Activated T-cell treated with anti-CD3 and anti-CD28 coated beads, Interleukin-2, amount 50 U/mL, for 1 hour (primary cell): ENCODE results near the gene FBLN5.

Experiments
- DNase-seq: peaks from one replicate; pipeline ENCODE4 v3.0.0-alpha.2; 2020

The FBLN5 gene

GRCh38 chr14:91947475-91948184, at the start of gene FBLN5:
Gene FBLN5, minus strand, starts transcription at chr14:91947694. Its CDS starts 465 bp downstream, at chr14:91947229.
- DNase-seq, result peak; percentile 41

- DNase-seq, result no peak
These were observed 49.5 kb upstream of the FBLN5 start for GRCh38 chr14:91996948-91997371.

- DNase-seq, result no peak
These were observed 39.7 kb upstream of the FBLN5 start for GRCh38 chr14:91987192-91987591.

- no peak for DNase-seq
These were observed 38.2 kb upstream of the FBLN5 start for GRCh38 chr14:91985521-91986255.

GRCh38 chr14:91985008-91985407, 37.5 kb upstream of the FBLN5 start:
- no peak for DNase-seq

- no peak for DNase-seq
These were observed 36.1 kb upstream of the FBLN5 start for GRCh38 chr14:91983588-91983987.

- no peak for DNase-seq
These were observed 32.7 kb upstream of the FBLN5 start for GRCh38 chr14:91980157-91980556.

- no peak for DNase-seq
These were observed 30.4 kb upstream of the FBLN5 start for GRCh38 chr14:91977884-91978283.

- no peak for DNase-seq
These were observed 28.3 kb upstream of the FBLN5 start for GRCh38 chr14:91975763-91976162.

GRCh38 chr14:91971188-91971778, 23.8 kb upstream of the FBLN5 start:
- DNase-seq, result no peak

GRCh38 chr14:91968280-91968679, 20.8 kb upstream of the FBLN5 start:
- DNase-seq, result no peak

- no peak for DNase-seq
These were observed 17.2 kb upstream of the FBLN5 start for GRCh38 chr14:91964724-91965123.

GRCh38 chr14:91964011-91964410, 16.5 kb upstream of the FBLN5 start:
- no peak for DNase-seq

- DNase-seq, result no peak
These were observed 16.0 kb upstream of the FBLN5 start for GRCh38 chr14:91963465-91963864.

GRCh38 chr14:91961297-91962220, 14.1 kb upstream of the FBLN5 start:
- no peak for DNase-seq

- no peak for DNase-seq
These were observed 10.4 kb upstream of the FBLN5 start for GRCh38 chr14:91957876-91958313.

- DNase-seq, result no peak
These were observed 9.1 kb upstream of the FBLN5 start for GRCh38 chr14:91956616-91957015.

- DNase-seq, result no peak
These were observed 7.7 kb upstream of the FBLN5 start for GRCh38 chr14:91955168-91955567.

GRCh38 chr14:91953170-91953985, 5.9 kb upstream of the FBLN5 start:
- DNase-seq, result no peak

- DNase-seq, result no peak
These were observed 646 bp downstream of the FBLN5 start for GRCh38 chr14:91946622-91947474.
